NCI-H146 treated with DMSO at 0.1 percent for 48 hours (cell line): ENCODE data around the gene NMU.
A peak's percentile ranks its signal among the peaks of the same experiment; 100 is the strongest.
"Not testable (repeated sequence)": the region's sequence is repeated elsewhere in the genome, so short reads cannot be mapped to it uniquely, and the experiment has no call there.

Experiments
- DNase-seq: peaks from one replicate; lab custom pipeline; 2025; ENCODE audit not compliant: unreplicated experiment; lab: John Stamatoyannopoulos, UW

NMU gene

GRCh38 chr4:55568905-55569504 is 67.1 kb downstream of the NMU start:
- no peak for DNase-seq

GRCh38 chr4:55561889-55562288 is 74.2 kb downstream of the NMU start:
- DNase-seq = no peak

DNA sequence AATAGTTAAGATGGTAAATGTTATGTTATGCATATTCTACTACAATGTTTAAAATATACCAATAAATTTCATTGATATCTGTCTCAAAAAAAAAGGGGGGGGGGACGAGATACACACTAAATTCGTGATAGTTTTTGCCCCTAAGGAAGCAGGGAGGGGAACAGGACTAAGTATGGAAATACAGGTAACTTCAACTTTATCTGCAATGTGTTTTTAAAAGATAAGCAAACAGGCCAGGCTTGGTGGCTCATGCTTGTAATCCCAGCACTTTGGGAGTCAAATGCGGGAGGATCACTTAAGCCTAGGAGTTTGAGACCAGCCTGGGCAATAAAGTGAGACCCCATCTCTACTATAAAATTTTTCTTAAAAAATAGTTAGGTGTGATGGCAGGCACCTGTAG is 76.0 kb downstream of the NMU start:
- DNase-seq = no peak

- no peak for DNase-seq
These were observed 81.6 kb downstream of the NMU start for GRCh38 chr4:55554453-55555030.

- no peak for DNase-seq
These were observed 82.5 kb downstream of the NMU start for GRCh38 chr4:55553441-55554201.

GRCh38 chr4:55551964-55552363 is 84.1 kb downstream of the NMU start:
- not testable (repeated sequence) for DNase-seq

DNA sequence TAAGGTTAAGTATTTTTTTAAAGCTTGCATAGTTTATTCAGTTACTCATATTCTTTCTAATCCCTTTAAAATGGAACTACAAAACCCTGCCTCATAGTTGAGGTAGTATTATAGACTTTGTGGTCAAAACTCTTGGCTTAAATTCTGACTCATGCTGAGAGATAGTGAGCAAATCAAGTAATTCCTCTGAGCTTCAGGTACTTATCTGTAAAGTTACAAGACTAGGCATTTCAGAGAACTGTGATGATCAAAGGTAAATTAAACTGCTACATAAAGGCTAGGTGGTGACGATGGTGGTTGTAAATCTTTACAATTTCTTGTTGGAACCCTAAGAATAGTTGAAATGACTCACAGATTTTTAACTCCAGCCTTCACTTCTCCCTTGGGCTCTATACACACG is 86.2 kb downstream of the NMU start:
- DNase-seq = no peak

DNA sequence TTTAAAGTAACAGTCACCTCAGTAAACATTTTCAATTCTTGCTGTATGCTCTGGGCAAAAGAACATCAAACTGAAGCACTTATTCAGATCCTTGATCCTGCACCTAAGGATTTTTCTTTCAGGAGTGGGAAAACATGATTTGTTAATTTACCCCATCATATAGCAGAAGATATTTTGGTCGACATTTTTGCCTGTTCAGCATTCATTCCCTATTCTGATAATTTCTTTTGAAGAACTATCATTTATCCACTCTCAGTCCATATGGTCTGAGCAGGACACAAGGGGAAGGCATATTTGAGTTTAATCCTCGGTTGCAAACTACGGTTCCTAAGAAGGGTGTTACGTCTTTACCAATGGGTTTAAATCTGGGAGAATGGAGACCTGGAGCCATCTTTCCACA is 88.2 kb downstream of the NMU start:
- DNase-seq = no peak

DNA sequence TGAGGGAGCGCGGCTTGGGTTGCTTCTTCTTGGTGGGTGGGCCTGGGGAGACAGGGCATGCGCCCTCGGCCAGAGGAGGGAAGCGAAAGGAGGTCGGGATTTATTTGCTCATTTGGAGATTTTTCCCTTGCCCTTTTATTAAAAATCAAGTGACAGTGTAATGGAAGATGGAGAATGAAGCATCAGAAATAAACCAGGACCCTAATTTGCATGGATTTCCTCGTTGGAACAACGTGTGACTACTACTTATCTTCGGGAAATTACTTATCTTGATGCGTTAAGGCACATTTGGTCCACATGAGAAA is 88.7 kb downstream of the NMU start:
- DNase-seq = peak; percentile 68

DNA sequence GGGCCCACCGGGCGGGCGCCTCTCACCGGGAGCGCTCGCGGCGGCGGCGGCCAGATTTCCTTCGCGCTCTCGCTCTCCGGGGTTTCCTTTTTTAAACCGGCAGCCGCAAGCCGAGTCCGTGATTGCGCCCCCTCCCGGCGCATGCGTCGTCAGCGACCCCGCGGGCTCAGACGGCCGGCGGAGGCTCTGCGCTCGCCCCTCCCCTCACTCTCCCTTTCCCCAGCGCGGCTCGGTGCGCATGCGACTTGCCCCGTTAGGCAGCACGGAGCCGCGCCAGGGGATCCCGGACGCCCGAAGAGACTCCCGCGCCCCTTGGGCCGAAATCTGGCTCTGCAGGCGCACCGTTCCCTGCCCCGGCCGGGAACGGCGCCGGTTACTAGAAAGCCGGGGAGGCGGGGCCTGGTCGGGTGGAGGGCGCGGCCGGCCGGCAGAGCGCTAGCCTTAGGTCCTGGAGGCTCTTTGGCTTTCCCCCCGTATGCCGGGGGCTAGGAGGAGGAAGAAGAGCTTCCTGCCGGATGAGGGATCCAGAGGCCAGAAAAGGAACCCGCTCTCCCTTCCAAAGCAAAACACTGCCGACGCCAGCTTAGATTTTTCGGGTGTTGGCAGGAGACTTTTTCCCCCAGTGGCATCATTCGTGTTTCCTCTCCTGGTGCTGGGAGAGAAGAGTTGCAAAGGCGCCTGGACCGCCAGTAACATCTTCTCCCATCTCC is 89.2 kb downstream of the NMU start, which contains the start of gene CLOCK:
Gene CLOCK, minus strand, starts transcription at position 154 of the 710 bp plus-strand sequence. CDS start 64,124 bp downstream, outside the sequence.
- peak; percentile 83 for DNase-seq

- DNase-seq = peak; percentile 78
These were observed 89.7 kb downstream of the NMU start for GRCh38 chr4:55546506-55546755.

DNA sequence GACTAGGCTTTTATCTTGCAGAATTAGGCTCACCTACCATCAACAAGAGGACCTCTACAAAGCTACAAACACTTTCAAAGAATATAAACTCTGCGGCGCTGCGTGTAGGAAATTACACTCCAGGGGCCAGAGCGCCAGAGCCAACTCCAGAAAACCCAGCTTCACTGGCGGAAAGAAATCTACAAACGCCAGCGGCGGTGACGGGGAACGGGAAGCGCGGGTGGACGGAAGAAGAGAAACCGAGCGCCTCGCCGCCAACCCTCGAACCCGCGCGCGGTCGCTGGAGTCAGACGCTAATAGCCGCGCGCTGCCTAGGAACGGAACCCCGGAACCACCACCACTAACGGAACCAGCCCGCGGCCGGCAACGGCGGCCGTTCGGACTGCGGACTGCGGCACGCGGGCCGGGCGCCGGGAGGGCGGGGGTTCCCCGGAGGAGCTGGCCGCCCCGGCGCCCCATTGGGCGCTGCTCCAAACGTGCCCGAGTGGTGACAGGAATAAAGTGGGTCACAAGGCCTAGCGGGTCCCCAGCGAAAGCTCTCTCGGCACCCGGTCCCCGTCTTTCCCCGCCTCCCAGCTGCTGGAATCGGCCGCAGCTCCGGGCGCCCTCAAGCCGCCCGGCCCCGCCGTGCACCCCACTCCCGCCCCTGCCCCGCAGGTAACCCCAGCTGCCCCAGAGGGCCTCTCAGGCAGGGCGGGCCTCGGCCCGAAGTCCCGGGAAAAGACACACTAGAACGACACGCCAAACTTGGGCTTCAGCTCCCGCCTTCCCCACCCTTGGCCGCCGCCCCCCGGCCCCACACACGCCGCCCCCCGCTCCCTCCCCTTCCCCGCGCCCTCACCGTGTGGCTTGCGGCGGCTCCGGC is 90.2 kb downstream of the NMU start:
- DNase-seq = peak; percentile 76
